ENCODE results near the gene CTXND1.

CTXND1 gene

DNA sequence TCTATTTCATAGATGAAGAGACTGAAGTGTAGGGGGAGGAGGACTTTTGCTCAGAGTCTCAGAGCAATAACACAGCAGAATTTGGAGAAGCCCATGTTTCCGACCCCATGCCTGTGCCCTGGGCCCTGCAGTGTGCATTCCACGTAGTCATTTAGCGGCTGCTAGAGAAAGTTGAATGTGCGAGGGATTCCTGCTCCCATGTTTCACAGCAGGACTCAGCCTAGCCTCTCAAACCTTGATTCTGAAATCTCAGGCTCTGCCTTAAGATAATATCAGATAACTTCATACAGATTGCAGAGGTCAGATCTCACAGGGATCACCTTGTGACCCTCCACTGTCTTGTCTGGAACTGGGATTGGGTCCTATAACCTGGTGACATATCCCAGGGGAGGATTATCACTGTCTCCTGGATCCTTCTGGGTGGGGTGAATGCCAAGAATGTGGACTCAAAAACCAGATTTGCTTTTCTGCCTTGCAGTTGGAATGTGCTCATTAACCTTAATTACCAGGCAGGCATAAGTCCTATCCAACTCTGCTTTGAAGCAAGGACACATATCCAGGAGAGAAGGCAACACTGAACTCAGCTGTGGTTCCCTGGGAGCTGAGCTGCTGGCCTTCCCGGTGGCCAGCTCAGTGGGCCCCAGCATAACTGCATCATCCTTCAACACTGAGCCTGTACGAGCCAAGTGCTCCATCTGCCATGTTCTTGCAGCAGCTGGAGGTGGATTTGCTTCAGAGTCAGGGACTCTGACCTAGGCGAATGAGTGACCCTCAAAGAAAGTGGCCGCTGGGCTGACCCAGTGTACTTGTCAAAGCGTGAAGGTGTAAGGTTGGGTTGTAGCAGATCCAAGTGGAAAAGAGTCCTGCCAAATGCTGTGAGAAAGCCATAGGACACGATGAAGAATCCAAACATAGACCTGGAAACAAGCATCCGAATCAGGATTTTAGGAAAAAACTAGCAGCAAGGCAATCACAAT is 43.0 kb downstream of the CTXND1 start:
- DNase-seq (ENCODE audit: low spot score) = no peak

DNA sequence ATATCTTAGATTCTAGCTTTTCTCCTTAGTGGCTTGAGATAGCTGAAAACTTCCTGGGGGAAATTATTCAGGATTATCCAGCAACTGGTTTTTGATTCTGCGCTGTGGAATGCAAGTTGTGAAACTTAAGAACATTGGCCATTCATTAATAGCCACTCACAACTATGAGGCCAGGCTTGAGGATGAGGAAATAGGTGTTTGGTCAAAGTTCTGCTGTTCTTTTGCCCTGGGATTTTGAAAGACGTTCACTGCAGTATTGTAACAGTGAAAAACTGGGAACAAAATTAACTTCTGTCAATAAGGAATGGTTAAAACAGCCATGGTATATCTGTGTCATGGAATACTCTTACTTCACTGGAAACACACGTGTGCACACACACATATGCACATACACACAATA is 44.1 kb downstream of the CTXND1 start:
- DNase-seq (ENCODE audit: low spot score) = no peak

DNA sequence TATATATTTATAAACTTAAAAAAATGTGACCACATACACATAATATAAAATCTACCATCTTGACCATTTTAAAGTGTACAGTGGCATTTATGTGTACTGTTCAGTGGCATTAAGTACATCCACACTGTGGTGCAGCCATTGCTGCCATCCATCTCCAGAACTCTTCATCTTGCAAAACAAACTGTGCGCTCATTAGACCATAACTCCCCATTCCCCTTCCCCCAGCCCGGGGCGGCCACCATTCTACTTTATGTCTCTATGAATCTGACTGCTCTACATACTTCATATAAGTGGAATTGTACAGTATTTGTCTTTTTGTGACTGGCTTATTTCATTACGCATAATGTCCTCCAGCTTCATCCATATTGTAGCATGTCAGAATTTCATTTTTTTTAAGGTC is 47.8 kb downstream of the CTXND1 start:
- DNase-seq (ENCODE audit: low spot score) = no peak

DNA sequence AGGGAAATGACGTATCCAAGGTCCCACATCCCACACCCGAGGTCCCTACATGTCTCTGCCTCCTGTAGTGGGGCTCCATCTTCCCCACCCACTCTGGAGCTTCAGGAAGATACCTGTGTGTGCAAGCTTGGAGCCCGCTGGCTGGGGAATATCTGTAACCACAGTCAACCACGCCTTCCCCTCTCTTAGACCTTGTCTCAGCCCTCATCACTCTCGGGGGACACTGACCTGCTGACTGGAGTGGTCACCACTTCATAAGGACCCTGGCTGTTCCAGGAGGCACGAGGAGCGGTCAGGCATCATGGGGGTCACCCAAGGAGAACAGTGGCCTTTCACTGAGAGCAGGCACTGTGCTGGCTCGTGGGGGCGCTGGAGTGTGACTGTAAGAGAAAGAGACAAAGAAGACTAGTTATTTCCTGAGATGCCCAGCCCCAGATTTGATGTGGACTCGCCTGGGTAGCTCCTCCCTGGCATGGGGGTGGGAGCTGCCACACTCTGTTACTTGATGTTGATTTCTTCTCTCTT is 48.6 kb downstream of the CTXND1 start:
- DNase-seq (ENCODE audit: low spot score) = no peak

DNA sequence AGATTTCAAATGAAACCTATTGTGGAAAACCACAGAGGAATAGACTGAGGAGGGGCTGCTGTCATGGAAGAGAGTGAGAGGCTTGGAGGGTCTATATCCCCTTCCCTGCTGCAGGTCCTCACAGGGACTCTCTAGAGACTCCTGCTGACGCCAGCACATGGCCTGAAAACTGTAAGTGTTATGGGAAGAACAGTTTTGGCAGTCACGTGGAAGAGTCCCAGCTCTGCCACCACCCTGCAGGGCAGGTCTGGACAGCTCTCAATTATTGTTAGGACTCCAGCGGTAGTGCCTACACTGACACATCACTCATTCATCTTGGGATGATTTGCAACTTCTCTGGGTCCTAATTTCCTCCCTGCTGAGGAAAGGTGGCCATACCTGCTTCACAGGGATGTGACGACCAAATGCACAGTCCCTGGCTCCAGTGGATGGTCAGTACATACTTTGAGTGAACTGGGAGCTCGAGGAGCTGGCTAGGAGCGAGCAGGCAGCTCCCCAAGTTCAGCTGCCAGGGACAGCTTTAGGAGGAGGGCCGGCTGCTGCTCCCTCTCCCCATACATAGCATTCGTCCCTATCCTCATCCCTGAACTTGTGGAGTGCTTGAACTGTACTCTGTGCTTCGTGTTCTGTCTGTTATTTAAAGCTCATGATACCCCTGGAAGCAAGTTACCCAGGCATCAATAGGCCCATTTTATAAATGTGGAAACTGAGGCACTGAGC is 49.2 kb downstream of the CTXND1 start:
- peak; percentile 29 for DNase-seq (ENCODE audit: low spot score)

DNA sequence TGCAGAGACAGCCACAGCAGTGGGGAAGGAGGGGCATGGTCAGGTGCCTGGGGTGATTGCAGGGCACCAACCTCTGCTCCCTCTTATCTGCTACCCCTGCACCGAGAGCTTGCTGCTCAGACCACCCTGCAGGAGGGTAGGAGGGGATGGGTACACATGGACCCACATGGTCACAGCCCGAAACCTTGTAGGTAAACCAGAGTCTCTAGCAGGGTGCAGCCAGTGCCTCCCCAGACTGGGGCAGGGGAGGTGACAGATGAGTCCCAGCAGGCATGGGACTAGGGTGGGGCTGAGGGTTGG is 50.0 kb downstream of the CTXND1 start:
- DNase-seq (ENCODE audit: low spot score) = no peak

DNA sequence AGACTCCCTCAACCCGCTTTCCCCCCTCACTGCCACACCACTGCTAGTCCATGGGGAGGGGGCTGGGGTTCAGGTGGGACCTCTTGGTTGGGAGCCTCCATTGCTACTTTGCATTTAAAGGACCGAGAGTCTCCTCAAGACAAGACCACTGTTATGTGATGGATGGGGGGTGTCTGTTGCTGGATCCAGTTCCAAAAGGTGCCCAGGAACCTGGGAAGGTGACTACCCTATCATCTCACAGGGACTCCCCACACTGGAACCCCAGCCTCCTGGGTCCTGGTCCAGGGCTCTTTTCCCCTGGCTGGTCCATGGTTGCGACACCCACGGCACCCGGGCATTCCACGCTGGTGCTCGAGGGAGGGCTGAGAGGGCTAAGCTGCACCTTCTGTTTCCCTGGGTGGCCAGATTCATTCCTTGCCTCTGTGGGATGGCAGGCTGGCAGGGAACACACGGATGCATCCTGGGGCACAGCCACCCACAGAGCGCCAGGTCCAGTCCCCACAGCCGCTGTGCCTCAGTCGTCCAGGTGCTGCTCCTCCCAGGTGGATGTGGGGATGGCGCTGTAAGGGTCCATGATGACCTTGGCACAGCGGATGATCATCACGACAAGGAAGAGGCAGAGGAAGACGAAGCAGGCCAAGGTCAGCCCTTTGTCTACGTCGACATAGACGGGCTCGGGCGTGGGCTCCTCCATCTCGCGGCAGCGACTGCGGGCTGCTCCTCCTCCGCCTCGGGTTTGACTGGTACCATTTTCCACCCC is 50.6 kb downstream of the CTXND1 start:
- peak; percentile 32 for DNase-seq (ENCODE audit: low spot score)

DNA sequence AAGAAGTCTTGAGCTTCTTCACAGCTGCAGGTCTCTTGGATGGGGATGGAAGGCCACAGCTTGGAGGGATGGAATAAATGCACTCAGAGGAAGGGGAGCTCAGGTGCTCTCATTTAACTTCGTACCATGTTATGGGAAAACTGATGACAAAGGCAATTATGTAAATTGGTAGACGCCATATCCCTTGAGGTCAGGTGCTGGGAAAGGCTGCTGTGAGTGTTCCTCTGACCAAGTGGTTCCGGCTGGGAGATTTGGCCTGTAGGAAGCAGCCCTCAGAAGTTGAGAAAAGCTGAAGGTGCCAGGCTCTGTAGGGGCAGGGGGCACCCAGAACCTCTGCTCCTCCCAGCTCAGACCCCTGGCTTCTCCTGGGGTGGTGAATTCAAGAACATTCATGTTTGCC is 52.1 kb downstream of the CTXND1 start:
- peak; percentile 25 for DNase-seq (ENCODE audit: low spot score)

DNA sequence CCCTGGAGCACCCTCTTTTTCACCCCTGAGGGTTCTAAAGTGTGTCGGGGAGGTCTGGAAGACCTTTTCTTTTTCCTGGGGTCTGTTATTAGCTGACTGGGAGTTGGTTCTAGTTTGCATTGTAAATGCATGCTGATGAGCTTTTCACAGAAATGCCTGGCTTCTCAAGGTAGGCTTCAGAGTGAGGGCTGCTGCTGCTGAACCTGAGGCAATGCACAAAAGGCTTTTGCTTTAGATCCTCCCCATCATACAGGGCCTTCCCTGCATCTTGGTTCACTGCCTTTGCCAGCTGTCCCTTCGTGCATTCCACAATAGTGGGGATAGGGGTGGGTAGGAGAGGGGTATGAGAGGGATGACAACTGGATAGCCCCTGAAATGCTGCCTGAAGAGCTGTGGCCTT is 52.6 kb downstream of the CTXND1 start:
- DNase-seq (ENCODE audit: low spot score) = peak; percentile 26

DNA sequence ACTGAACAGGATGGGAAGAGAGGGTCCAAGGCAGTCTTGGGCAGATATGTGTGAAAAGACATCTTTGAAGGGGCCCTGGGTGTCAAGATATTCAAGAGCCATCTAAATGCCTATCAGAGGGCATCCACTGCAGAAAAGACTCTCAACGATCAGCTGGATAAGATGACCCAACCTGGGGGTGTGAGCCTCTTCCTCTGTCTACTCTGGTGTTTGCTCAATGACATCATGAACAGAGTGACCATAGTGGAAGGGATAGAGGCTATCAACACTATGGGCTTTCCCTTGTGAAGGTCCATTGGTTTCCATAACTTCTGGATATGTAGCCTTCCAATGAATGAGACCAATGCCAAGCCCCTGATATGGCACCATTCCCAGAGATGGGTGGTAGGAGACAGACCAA is 57.1 kb downstream of the CTXND1 start:
- no peak for DNase-seq (ENCODE audit: low spot score)

DNA sequence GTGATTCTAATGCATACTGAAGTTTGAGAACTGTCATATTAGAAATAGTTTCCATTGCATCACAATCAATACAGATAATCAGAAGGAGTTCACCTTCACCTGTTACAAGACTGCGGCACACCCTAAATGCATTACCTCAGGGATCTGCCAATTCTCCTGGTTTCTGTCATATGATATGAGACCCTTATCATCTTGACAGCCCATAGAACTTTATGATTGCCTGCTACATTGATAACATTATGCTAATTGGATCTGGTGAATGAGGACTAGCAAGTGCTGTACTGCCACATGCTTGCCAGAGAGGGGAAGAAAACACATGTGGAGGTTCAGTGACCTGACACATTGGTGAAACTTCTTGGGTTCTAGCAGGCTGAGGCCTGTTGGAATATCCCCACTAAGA is 57.8 kb downstream of the CTXND1 start:
- DNase-seq (ENCODE audit: low spot score) = no peak

DNA sequence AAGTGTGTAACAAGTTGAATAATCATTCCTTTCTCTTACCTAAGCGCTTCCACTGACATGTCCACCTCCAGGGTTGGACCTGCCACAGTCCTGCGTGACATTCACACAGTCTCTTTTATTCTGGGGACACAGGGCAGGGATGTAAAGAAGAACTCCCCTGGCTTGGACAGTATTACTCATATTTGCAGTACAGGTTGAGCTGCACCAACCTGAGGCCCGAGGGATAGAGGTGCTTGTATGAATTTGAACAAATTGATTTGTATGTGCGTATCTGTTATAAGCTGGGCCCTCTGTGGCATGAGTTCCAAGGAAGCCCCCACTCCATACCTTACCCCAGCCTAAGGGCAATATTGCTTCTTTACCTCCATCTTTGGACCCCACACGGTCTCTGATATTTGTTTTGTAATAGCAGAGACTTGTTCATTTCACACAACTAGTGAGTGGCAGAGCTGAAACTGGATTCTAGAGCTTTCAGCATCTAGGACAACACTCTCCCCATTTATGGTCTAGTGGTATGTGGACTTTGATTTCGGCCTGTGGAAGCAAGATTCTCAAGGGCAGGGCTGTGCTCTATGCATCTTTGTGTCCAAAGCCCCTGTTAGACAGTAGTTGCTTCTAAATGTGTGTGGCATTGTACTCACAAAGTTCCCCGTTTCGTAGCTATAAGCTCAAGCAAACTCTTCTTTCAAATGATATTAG is 60.0 kb downstream of the CTXND1 start:
- no peak for DNase-seq (ENCODE audit: low spot score)

DNA sequence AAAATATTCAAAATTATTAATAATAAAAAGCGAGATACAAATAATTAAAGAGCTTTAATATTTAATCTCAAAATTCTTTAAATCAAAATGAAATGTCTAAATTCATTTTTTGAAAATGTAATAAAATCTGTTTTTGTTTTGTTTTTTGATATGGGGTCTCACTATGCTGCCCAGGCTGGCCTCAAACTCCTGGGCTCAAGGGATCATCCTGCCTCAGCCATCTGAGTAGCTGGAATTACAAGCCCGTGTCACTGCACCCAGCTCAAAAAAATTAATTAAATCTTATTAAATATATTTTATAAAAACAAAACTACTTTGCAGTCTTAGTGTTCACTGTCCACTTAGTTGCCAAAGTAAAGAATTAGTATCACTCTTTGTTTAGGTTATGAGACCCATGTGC is 60.8 kb downstream of the CTXND1 start:
- no peak for DNase-seq (ENCODE audit: low spot score)

DNA sequence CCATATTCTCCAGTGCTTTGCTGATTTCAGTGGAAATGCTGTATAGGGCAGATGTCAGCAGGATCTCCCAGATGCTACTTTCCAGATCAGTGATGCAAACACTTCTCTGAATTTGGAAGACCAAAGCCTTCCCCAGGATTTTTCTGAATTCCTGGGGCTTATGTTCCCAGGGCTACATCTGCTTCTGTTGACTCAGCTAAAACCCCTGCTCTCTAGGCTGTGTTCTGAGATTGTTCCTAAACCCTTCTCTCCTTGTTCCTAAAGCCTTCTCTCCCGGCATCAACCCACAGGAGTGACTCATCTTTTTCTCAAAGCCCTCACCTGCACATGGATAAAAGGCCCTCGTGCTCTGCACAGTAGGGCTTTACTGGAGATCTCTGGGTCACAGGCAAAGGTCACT is 63.8 kb downstream of the CTXND1 start:
- no peak for DNase-seq (ENCODE audit: low spot score)

DNA sequence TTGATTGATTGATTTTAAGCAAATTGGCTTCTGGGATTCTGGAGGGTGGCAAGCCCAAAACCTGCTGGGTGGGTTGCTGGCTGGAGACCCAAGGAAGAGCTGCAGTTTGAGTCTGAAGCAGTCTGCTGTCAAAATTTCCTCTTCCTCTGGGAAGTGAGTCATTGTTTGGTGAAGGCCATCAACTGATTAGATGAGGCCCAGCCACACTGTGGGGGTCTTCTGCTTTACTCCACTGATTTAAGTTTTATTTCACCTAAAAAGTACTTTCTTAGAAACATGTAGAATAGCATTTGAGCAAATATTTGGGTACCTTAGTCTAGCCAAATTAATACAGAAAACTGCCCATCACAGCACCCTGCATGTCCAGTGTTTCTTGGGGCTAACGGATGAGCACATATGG is 65.4 kb downstream of the CTXND1 start:
- DNase-seq (ENCODE audit: low spot score) = no peak

DNA sequence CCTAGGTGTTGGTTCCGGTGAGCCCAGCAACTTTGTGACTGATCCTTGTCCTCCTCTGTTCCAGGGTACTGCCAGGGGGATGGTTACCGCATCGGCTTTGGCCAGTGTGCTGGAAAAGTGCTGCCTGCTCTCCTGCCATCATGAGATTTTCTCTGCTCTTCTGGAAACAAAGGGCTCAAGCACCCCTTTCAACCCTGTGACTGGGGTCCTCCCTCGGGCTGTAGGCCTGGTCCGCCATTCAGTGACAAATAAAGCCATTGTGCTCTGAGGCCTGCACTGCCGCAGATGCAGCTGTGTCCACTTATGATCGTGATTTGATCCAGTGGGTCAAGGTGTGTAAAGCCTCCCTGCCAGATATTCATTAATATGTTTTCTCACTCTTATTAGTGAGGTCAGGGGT is 65.9 kb downstream of the CTXND1 start:
- DNase-seq (ENCODE audit: low spot score) = no peak

DNA sequence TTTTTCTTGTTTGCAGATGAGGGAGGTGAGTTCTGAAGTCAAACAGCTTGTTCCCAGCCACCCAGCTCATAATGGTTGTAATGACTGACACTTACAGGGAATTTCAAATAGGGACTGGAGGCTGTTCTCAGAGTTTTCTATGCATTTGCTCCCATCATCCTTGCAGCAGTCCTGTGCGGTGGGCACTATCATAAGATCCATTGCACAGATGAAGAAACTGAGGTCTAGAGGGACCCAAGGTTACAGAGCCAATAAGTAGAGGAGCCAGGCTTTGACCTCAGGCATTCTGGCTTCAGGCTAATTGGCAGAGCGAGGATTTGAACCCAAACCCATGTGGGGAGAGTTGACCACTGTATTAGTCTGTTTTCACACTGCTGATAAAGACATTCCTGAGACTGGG is 66.9 kb downstream of the CTXND1 start:
- no peak for DNase-seq (ENCODE audit: low spot score)

DNA sequence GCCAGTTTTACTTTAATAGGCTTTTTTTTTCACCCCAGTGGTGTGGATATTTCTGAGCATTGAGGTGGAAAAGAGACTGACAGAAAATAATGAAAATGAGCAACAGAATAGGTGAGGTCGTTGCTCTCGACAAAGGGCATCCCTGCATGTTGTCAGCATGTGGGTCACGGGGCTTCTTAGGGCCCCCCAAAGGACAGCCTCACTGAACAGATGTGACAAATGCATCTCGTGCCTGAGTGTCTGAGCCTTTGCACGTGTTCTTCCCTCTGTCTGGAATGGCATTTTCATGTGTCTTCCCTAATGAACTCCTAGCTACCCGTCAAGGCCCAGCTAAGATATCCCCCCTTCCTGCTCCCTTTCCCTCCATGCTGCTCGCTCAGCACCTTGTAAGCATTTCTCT is 67.5 kb downstream of the CTXND1 start:
- DNase-seq (ENCODE audit: low spot score) = no peak

DNA sequence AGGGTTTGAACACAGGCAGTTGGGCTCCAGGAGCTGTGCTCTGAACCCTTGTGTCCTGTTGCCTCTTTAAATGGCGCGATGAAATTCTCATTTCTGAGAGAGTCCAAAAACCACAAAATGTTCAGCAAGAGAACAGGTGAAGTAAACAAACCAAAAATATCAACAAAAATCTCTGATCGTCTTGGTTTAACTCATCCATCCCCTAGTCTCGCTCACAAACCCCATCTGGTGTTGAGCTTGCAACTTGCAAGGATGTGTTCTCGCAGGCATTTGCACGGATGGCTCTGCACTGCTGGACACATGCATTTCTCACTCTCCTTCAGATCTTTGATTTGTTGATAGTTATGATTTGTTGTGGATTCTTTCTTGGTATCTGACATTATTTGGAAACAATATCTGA is 68.1 kb downstream of the CTXND1 start:
- DNase-seq (ENCODE audit: low spot score) = no peak

DNA sequence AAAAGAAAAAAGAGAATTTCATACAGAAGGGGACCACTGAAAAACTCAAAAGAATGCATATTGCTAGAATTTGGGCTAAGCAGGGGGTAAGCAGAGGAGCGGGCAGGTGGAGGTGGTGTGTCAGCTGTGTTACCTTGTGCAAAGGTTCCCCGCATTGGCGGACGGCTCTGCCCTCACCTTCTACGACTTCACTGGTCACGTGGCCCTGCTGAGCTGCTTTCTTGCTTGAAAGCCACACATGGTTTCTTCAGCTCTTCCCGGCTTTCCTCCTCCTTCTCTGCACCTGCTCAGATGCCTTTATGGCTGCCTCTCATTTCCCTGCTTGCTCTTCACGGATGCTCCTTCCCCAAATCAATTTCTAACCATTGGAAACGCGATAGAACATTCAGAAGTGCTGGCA is 68.7 kb downstream of the CTXND1 start:
- no peak for DNase-seq (ENCODE audit: low spot score)

DNA sequence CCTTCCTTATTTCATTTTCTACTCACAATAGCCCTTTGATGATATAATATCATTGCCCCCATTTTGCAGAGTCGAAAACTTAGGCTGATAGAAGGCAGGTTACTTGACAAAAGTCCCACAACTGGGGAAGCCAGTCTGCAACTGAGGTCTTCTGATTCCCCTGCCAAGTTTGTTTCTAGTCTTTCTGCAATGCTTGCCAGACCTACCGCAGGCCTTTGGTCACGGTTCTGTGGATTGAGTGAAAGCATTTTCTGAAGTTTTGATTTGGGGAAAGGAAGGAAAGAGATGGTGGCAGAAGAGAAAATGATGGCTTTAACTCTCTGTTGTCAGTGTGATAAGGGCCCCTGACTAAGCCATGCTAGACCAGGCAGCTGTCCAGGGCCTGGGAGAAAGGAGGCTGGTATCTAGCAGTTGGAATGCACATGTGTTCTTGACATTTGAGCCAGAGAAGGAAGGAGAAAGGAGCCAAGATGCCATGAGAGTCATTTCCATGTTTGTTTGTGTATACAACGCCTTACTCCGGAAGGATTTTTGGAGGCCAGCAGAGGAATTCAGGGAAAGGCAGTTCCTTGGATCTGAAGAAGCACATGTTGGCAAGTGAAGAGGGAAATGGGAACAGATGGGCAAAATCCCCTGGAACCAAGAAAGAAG is 69.3 kb downstream of the CTXND1 start:
- DNase-seq (ENCODE audit: low spot score) = no peak

DNA sequence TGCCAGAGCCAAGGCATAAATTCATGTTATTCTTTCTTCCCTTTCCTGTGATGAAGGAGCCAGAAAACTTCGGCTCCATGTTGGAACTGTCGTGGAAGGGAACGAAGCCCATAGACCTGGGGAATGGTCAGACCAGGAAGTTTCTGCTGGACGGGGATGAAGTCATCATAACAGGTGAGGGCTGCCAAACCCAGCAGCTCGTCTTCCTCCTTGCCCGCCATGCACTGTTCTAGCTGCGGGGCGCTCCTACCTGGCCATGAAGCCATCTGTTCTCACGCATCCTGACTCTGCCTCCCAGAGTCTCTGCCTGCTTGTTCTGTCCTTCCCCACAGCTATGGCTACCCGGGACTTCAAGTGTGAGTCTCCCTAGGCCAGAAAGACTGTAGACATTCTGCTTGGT is 71.0 kb downstream of the CTXND1 start:
- DNase-seq (ENCODE audit: low spot score) = no peak

Data from ecto neural progenitor cell (in vitro differentiated cells).